BE2C (cell line): Measurements from ENCODE around the gene PCNX1.

Experiments used
- DNase-seq: peaks from one replicate; pipeline ENCODE4 v3.0.0-alpha.2; 2020
- H3K27me3 ChIP-seq: fragments of 250-450 bp; sonication (Bioruptor Pico); 2 replicates; pipeline ENCODE4 v1.5.1; 2020; ENCODE audit warnings: mild to moderate bottlenecking
- H3K36me3 ChIP-seq: fragments of 250-450 bp; sonication (Bioruptor Pico); 2 replicates; pipeline ENCODE4 v1.5.1; 2020; ENCODE audit warnings: mild to moderate bottlenecking
- H3K4me1 ChIP-seq: fragments of 250-450 bp; sonication (Bioruptor Pico); 2 replicates; pipeline ENCODE4 v1.5.1; 2020
- H3K4me3 ChIP-seq: 2 replicates; pipeline ENCODE4 v1.5.1; 2011; ENCODE audit warnings: low read depth, low read length
- H3K9me3 ChIP-seq: fragments of 250-450 bp; sonication (Bioruptor Pico); 2 replicates; pipeline ENCODE4 v1.5.1; 2020
- TF ChIP-seq, protein P1 (sequence below): IDR thresholded peaks from 2 replicates; pipeline ENCODE4 v1.5.1; 2012; ENCODE audit warnings: mild to moderate bottlenecking, low read depth, low read length

PCNX1 gene

GRCh38 chr14:71048393-71048792, 141.1 kb downstream of the PCNX1 start:
- H3K36me3 ChIP-seq, result peaks cover 38% of the 10 kb centered on the region

DNA sequence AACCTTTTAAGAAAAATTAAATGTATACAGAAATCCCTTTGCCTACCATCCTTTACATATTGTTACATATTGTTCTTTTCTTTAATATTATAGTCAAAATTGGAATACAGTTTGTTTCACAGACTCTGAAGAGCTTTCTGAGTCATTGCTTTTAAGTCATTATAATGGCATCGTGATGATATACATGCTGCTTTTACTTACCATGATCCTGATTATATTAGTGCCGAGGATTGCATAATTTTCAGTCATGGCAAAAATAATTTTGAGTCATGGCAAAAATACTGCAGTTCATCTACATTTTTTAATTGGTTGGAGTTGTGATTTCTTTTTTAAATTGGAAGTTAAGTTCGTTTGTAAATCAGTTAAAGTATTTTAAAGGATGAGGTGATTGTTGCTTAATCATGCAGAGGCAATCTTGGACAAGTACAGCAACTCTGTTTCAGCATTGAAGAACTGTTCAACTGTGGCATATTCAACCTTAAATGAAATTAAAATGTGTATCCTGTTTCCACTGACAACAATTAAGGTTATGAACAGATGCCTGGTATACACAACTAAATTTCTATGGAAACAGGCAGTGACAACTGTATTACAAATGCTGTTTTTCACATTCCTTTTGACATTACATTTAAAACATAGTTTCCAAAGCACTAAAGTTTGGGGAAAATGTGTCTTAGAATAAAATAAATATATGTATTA, 142.3 kb downstream of the PCNX1 start:
- DNase-seq, result no peak
- H3K27me3 ChIP-seq, result no peaks in the 10 kb centered on the region
- H3K36me3 ChIP-seq, result peaks cover 28% of the 10 kb centered on the region
- H3K9me3 ChIP-seq, result no peaks in the 10 kb centered on the region
- no peak overlapping the region for H3K4me3 ChIP-seq
- TF ChIP-seq, protein P1, sequence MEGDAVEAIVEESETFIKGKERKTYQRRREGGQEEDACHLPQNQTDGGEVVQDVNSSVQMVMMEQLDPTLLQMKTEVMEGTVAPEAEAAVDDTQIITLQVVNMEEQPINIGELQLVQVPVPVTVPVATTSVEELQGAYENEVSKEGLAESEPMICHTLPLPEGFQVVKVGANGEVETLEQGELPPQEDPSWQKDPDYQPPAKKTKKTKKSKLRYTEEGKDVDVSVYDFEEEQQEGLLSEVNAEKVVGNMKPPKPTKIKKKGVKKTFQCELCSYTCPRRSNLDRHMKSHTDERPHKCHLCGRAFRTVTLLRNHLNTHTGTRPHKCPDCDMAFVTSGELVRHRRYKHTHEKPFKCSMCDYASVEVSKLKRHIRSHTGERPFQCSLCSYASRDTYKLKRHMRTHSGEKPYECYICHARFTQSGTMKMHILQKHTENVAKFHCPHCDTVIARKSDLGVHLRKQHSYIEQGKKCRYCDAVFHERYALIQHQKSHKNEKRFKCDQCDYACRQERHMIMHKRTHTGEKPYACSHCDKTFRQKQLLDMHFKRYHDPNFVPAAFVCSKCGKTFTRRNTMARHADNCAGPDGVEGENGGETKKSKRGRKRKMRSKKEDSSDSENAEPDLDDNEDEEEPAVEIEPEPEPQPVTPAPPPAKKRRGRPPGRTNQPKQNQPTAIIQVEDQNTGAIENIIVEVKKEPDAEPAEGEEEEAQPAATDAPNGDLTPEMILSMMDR, result no peak
- H3K4me1 ChIP-seq, result peaks cover 7% of the 10 kb centered on the region; the same call in 1 of the 2 replicates

More at GRCh38 chr14:71048393-71048792, 141.1 kb downstream of the PCNX1 start:
- no peaks in the 10 kb centered on the region for H3K27me3 ChIP-seq
- peaks cover 7% of the 10 kb centered on the region; the same call in 1 of the 2 replicates for H3K4me1 ChIP-seq
- TF ChIP-seq, protein P1, result no peak
- no peak for DNase-seq
- no peaks in the 10 kb centered on the region for H3K9me3 ChIP-seq
- H3K4me3 ChIP-seq, result no peak overlapping the region

- no peak for DNase-seq
- TF ChIP-seq, protein P1, result peak; percentile 35; the same call in 1 of the 2 replicates
- H3K4me1 ChIP-seq, result peaks cover 7% of the 10 kb centered on the region; the same call in 1 of the 2 replicates
- H3K36me3 ChIP-seq, result peaks cover 27% of the 10 kb centered on the region
- H3K27me3 ChIP-seq, result no peaks in the 10 kb centered on the region
- H3K9me3 ChIP-seq, result no peaks in the 10 kb centered on the region
- H3K4me3 ChIP-seq, result no peak overlapping the region
Observed at GRCh38 chr14:71050227-71050823, 143.1 kb downstream of the PCNX1 start.

- TF ChIP-seq, protein P1, result no peak
- Histone ChIP-seq H3K4me3 (no peak overlapping the region), H3K36me3 (peaks cover 32% of the 10 kb centered on the region), H3K27me3 (no peaks in the 10 kb centered on the region), H3K4me1 (no peaks in the 10 kb centered on the region; the same call in 1 of the 2 replicates), H3K9me3 (no peaks in the 10 kb centered on the region)
- DNase-seq, result no peak
Observed at GRCh38 chr14:71054706-71055105, 147.4 kb downstream of the PCNX1 start.

DNA sequence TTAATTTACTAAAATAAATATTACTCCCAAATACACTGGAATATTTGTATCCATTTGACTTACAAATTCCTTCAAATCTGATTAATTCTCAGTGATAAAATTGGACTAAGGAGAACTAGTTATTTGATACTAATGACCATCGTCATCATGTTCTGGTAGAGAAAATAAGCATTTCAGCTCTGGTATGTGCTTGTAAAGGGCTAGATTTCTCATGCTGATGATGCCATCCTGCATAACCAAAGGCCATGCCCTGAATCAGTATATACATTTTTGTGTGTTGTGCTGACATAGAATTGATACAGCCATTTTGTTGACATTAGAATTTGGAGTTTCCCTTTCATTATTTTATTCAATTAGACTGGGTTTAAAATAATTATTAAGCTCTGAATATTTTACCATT, 148.9 kb downstream of the PCNX1 start:
- H3K27me3 ChIP-seq, result no peaks in the 10 kb centered on the region
- no peaks in the 10 kb centered on the region for H3K9me3 ChIP-seq
- no peaks in the 10 kb centered on the region for H3K4me1 ChIP-seq
- DNase-seq, result no peak
- no peak overlapping the region for H3K4me3 ChIP-seq
- peaks cover 45% of the 10 kb centered on the region for H3K36me3 ChIP-seq
- TF ChIP-seq, protein P1, result no peak

- no peaks in the 10 kb centered on the region for H3K27me3 ChIP-seq
- no peaks in the 10 kb centered on the region for H3K9me3 ChIP-seq
- DNase-seq, result no peak
- H3K36me3 ChIP-seq, result peaks cover 54% of the 10 kb centered on the region
- TF ChIP-seq, protein P1, result no peak
- no peaks in the 10 kb centered on the region for H3K4me1 ChIP-seq
- H3K4me3 ChIP-seq, result no peak overlapping the region
Observed at GRCh38 chr14:71060274-71060673, 153.0 kb downstream of the PCNX1 start.
